ENCODE measurements around the gene BZW2.
"Not testable (repeated sequence)": the region's sequence is repeated elsewhere in the genome, so short reads cannot be mapped to it uniquely, and the experiment has no call there.

Gene BZW2

DNA sequence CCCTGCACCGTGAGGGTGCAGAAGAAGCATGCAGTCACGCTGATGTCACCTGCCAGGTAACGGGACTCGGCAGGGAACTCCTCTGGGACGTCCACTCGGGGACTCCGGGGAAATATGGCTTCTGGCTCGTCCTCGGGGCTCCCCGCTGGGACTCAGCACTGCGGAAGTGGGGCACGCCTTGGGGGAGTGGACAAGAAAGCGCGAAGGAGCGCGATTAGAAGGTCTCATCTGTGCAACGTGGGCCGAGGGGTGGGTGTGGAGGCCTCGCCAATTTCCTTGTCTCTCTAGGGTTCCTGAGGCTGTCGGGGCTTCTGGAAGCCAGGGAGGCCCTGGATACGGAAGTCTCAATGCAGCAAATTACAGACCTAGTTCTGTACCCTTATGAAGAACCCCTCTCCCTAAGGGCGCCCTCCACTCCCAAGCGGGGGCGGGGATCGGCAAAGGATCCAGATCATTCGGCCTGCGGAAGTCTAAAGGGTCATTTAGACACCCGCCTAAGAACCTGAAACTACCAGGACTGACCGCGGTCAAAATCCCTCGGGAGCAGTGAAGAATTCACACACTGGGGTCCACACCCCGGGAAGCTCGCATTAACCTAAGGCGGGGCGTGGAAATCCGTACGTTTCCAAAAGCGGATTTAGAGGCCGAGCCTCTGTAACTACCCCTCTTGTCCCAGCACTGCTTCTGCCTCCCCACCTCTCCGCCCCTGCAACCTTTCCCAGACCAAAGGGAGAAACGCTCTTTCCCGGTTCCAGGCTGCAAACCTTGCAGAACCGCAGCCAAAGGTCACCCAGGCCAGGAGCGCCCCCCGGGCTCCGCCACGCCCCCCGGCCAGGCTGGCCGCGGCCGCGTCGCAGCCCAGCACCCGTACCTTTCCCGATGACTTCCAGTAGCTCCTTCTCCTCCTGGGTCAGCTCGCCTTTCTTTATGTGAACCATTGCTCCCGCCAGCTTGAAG, 1.1 kb upstream of the BZW2 start:
- peak; percentile 34 to 37 for DNase-seq (ENCODE audit: low read depth in 2 of 2)

DNA sequence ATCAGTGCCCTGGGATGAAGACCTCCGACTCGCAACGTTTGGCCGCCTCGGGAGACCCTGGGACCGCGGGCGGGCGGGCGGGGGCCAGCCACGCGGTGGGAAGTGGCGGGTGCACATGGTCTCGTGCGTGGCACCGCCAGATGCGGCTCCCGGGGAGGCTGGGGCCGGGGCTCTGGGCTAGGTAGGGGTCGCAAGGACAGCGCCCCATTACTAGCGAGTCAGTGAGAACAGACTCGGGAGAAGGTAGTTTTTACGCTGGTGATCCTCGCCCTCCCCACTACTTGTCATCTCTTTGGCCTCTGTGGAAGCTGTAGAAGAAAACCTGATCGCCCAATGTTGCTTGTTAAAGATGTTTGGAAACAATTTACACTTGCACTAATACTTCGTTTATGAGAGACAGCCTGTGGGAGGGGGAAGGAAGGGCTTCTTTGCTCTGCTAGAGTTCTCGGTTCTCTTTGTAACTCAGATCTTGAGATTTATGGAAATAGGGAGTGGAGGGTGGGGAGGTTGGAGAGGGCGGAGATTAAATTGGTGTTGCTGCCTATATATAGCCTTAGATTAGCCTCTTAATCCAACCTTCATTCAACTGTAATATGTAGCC, 591 bp downstream of the BZW2 start:
- DNase-seq (ENCODE audit: low read depth in 2 of 2) = no peak

- no peak for DNase-seq (ENCODE audit: low read depth in 2 of 2)
These were observed 1.5 kb downstream of the BZW2 start for GRCh38 chr7:16647435-16647960.

DNA sequence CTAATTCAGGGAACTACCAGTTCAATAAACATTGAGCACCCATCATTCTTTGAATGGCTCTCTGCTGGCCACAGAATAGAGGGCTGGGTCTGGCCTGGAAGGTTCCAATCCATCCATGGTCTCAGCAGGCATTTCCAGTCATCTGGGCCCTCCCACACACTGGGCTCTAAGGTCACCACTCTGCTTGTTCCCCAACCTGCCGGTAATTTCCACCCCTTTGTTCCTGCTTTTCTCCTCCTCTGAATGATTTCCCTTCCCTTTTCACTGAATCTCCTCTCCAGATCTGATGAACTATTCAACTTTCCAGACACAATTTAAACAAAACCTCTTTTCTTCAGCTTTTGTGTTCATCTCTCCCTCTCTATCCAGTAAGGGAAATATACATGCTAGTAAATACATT, 2.6 kb downstream of the BZW2 start:
- DNase-seq (ENCODE audit: low read depth in 2 of 2) = no peak

GRCh38 chr7:16649196-16649595, 3.2 kb downstream of the BZW2 start:
- DNase-seq (ENCODE audit: low read depth in 2 of 2) = no peak

DNA sequence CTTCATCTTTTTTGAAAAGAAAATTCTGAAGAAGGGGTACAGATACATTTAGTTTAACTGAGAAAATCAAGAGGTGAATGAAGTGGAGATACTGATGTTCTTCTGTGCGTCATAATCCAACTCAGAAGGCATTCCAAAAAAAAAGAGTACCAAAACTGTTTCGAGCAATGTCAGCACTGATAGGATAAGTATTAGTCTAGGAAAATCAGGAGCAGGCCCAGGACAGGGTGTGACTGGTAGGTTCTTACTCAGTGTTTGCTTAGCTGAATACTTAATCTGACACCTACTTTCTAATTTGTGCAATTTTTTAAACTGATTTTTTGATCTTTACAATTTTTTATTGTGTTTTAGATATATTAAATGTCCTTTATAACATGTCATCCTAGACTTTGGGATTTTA, 4.3 kb downstream of the BZW2 start:
- no peak for DNase-seq (ENCODE audit: low read depth in 2 of 2)

- no peak for DNase-seq (ENCODE audit: low read depth in 2 of 2)
These were observed 5.6 kb downstream of the BZW2 start for GRCh38 chr7:16651396-16652239.

DNA sequence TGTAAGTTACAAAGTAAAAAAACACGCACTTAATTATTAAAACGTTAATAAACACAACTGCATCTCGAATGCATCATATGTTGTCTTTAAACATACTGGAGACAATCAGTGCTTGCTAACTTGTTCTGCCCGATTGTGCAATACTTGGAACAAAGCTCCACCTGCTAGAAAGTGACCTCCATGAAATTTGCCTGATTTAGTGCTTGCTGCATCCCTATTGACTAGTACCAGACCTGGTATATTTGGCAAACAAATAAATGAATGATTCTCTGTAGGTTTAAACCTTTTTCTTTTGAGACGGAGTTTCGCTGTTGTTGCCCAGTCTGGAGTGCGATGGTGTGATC, 6.2 kb downstream of the BZW2 start:
- no peak for DNase-seq (ENCODE audit: low read depth in 2 of 2)

GRCh38 chr7:16652888-16653287, 6.9 kb downstream of the BZW2 start:
- no peak for DNase-seq (ENCODE audit: low read depth in 2 of 2)

GRCh38 chr7:16655394-16655793, 9.4 kb downstream of the BZW2 start:
- DNase-seq (ENCODE audit: low read depth in 2 of 2) = no peak

DNA sequence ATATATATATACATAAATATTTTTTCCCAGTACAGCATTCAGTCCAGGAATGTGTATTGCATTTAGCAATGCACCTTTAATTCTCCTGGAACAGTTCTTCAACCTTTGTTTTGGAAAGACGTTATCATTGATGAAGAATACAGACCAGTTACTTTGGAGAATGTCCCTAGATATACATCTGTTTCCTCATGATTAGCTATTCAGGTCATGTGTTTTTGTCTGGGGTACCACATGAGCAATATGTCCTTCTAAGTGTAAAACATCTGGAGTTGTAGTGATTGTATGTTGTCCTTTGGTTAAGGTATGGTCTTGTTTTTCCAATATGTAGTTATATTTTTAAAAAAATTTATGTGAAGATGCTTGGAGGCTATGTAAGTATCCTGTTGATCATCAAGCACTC, 10.2 kb downstream of the BZW2 start:
- no peak for DNase-seq (ENCODE audit: low read depth in 2 of 2)

DNA sequence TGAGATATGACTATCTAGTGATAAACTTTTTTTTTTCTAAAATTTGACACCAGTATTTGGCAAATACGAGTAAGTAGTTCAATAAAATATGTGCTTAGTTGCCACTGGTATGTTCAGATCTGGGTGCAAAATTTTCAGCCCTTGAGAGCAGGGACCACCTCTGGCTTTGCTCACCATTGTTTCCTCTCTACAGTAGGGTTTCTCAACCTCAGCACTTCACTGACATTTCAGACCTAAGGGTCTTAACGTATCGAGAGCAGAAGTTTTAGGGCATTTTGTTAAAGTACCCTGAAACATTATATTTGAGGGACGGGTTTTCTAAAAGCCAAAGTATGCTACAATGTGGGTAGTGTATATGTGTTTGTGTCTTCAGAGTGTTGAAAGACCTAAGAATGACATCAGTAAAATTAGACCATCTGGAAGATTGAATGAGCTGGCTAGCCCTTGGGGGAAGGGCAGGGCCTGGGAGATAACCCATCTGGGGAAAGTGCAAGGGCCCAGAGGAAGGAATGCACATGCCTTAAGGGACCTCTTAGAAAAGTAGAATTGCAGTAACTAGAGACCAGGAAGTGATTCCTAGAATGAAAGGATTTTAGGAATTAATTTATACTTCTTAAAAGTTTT, 11.8 kb downstream of the BZW2 start:
- DNase-seq (ENCODE audit: low read depth in 2 of 2) = no peak

GRCh38 chr7:16659854-16660497, 14.0 kb downstream of the BZW2 start:
- not testable (repeated sequence) for DNase-seq (ENCODE audit: low read depth in 2 of 2)

DNA sequence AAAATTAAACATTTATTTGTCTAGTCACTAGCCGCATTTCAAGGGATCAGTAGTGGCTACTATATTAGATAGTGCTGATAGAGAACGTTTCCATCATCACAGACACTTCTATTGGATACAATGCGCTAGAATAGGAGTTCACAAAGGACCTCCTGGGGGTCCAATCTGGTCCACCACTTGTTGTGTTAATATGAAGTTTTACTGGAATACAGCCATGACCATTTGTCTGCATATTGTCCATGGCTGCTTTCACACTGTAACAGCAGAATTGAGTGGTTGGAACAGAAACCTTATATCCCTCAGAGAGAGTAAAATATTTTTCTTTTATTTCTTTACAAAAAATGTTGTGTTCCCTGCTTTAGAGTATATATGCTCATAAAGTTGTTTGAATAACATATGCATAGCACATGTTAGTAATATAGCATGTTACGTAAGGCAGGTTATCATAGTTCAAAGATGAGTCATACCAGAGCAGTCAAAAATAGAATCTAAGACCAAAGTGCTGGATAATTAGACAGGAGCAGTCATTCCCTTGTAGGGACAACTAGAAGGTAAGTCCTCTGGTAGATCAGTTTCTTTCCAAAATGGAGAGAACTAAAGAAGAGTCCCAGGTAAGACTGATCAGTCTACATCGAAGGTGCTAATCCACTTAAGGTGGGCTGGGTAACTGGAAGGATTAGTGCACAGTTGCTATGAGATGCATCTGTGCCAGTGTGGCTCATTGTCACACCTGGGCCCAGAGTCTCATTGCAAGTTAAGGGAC, 14.9 kb downstream of the BZW2 start:
- no peak for DNase-seq (ENCODE audit: low read depth in 2 of 2)

DNA sequence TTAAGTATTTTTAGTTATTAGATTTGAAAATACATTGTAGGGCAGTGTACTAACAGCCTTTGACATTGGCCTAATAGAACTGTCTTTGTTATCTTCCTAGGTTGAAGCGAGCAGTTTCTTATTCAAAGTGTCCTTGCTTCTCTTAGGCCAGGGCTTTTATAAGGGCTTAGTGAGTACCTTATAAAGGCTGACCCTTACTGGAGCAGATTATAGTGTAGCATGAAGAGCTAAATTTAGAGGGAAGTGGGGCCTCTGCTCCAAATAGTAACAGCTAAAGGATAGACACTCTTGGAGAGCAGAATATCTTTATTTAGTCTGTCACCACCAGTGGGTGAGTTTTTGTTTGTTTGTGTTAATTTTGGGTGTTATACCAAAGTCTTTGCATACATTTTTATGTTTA, 15.9 kb downstream of the BZW2 start:
- no peak for DNase-seq (ENCODE audit: low read depth in 2 of 2)

DNA sequence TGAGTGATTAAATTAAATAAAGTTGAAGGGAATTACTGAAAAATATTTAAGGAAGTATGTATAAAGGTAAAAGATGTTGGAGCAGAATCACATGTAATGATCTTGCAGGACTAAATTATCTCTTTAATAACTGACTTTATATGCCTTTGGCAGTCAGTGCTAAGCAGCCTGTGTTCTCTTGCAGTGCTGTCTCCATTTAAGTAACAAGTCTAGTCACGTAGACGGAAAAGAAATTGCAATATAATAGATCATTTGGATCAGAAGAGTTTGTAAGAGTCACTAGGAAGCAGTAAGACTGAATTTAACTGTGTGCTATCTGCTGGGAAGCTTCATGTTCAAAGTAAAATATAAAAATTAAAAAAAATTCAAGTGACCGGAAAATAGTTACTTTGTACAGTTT, 21.4 kb downstream of the BZW2 start:
- DNase-seq (ENCODE audit: low read depth in 2 of 2) = no peak

DNA sequence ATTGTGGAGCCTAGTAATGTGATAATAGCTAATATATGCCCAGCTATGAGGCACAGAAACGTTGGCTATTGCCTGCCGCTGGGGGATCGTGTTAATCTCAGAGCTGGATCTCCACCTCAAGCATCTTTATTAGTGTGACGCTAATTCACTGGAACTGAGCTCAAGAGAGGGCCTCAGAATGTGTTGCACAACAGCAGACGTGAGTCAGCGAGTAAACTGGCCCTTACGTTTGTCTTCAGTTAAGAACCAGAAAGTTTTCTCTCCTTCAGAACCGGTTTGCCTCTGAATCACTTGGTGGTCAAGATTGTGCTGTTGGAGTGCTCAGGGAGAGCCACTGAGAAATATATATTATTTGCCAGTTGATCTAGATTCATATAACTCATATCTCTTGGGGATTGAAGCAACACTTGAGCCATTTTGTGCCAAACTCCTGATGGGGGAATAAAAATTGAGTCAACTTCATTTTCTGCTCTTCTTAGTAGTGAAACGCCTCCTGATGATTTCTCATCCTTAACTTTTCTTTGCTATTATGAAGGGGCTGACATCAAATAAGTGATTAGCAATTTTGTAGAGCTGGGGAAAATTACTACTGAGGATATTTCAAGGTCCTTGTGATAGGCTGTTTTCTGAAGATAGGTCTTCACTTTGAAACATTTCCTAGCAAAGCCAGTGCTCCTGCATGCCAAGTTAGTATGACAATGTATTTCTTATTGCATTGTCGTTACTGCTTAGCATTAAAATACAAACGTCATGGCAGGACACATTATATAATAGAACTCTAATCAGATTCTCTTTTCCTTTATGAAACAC, 22.3 kb downstream of the BZW2 start:
- DNase-seq (ENCODE audit: low read depth in 2 of 2) = no peak

DNA sequence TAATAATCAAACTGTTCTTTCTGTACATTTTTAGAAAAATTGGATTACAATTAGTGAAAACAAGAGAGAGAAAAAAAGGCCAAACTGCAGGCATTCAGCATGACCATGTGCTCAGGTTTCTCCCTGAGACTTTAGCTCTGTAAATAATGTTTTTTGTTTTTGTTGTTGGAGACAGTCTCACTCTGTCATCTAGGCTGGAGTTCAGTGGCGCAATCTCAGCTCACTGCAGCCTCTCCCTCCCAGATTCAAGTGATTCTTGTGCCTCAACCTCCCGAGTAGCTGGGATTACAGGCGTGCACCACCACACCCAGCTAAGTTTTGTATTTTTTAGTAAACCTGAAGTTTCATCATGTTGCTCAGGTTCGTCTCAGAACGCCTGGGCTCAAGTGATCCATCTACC, 23.0 kb downstream of the BZW2 start:
- DNase-seq (ENCODE audit: low read depth in 2 of 2) = no peak

- no peak for DNase-seq (ENCODE audit: low read depth in 2 of 2)
These were observed 23.6 kb downstream of the BZW2 start for GRCh38 chr7:16669581-16669980.

GRCh38 chr7:16670021-16670420, 24.0 kb downstream of the BZW2 start:
- DNase-seq (ENCODE audit: low read depth in 2 of 2) = no peak
